Measurements from ENCODE around the gene GRIFIN.

GRIFIN gene

DNA sequence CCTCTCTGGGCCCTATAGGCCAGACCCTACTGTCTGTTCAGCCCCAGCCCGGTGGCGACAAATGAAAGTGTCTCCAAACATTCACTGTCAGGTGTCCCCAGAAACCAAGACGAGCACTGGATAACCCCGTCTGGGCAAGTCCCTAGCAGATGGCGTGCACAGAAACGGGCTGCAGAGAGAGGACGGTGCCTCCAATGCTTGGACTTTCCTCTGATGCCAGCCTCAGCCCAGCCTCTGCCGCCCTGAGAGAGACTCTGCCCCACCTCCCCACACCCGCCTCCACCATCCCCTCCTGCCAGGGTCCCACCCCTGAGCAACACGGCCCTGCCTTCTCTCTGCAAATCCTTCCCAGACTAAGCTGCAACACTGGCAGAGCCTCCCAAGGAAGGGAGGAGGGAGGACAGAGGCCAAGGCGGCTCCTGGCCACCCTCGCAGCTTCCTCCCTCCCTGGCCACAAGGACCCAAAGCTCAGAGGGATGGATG lies 36.0 kb upstream of the GRIFIN start:
- no peak for DNase-seq

DNA sequence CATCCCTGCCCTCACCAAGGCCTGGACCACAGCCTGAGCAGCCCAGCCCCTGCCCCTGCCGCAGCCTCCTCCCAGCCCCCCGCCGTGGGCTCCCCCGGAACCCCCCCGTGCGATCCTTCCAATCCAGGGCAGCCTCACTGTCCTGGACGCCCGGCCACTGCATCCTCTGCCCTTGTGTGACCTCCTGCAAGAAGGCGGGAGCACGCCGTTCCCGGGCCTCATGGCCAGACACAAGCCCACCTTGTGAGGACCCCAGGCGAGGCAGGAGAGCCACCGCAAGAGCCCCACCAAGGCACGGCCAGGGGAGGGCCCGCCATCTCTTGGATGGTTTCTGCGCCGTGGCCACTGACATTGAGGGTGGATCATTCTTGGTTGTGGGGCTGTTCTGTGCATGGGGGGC lies 35.6 kb upstream of the GRIFIN start:
- no peak for DNase-seq

DNA sequence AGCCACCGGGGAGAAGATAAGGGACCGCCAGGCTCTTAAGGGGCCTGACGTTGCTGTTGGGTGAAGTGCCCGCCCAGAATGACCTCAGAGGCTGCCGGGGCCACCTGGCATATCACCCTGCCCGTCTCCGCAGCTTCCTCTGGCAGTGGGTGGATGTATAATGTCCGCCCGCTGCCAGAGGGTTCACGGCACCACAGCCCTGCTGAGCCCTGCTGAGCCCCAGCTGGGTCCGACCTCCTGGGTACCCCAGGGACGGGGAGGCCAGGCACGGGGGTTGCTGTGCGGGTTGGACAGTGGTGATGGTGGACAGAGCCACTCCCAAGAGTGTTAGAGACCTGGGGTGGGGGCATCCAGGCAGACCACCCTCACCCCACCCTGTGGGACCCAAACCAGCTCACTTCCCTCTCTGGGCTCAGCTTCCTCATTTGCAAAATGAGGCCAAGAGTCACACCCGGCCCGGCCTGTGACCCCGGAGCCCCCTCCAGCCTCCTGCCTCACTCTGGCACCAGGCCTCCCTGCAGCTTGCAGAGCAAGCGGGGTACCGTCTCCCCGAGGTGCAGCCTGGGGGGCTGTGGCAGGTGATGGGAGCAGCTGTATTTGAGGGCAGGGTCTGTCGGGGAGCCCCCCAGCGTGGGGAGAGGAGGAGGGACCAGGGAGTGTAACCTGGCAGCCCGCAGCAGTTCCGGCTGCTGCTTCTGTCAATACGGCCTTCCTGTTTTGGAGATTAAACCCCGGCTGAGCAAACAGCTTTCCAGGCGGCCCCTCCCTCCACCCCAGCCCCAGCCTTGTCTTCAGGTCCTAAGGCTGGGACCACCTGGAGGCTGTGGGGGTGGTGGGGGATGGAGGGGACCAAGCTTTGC lies 34.9 kb upstream of the GRIFIN start:
- DNase-seq, result peak in 3 of 5 donors; percentile 48 to 79 (median 52)

DNA sequence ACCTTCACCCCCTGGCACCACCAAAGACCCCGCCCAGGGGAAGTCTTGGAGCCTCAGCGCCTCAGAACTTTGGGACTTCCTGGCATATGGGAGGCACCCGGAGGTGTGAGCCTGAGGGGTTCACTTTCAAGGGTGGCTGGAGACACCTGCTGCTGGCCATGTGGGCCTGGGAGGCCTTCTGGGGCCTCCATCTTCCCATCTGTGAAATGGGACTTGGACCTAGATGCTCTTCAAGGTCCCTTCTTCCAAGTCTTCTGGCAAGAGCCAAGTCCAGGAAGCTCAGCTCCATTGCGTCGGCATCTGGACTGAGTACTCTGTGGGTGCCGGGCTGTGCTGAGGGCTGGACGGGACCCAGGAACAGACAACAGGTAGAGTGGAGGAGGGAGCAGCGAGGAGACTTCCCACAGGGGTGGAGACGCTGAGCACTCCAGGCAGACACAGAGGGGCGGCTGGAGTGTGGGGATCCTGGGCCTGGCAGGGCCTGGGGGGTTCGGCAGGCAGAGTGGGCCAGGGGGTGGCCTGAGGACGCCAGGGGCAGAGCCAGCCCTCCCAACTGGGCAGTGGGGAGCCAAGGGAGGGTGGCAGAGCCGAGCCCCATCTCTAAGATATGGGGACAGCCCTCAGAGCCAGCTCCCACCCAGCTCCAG lies 34.1 kb upstream of the GRIFIN start:
- no peak for DNase-seq

DNA sequence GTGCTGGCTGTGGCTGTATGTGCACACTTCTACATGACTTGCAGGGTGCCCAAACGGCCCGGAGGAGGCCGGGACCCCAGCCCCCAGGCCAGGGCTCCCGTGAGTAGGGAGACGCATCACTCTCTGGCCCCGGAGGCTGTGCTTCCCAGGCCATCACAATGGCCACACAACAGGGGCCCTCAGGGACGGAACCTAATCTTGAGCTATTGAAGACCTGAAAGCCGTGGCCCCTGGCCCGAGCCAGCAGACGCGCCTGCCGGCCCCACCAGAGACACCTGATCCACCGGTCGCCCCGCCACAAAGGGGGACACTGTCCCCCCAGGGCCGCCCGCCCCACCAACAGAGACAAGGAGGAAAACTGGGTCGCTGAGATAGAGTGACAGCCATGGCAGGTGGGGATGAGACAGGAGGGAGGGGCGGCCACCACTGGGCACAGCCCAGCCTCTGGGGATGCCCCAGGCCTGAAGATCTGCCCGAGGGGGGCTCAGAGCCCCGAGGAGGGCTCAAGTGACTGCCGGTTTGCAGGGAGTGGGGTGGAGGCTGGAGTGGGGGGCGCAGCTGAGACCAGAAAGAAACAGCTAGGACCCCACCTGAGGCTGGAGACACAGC lies 33.2 kb upstream of the GRIFIN start:
- DNase-seq, result no peak

DNA sequence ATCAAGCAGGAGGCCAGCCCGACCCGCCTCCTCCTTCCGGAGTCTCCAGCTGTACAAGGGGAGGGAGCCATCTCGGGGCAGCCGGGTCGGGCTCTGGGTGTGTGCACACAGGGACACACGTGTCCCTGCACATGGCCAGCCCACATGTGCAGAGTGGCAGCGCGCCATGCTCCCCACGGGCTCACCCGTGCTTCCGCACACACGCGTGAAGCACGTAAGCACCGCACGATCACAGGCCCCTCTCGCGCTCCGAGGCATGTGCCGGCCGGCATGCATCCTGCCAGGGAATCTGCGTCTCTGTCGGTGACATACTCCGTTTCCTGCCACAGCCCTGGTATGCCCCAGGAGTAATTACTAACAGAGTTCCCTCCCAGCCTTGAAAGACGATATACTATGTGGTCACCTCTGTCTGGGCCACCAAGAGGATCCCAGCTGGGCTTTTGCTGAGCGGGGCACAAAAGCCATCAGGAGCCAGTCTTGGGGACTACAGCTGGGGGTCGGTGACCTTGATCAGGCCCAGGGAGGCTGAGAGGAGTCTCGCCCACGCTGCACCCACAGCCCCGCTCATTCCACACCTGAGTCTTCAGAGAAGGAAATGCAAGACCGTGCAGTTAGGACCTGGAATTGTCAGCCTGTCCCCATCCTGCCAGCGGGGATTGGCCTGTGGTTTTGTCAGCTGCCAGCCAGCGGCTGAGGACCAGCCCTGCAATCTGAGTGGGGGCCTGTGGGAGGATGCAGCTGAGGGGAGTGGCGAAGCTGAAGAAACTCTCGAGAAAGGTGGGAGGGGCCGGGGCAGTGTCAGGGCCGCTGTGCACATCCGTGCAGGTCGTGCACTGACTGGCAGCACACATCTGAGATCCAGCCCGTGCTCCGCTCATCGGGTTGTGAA lies 32.4 kb upstream of the GRIFIN start:
- peak; percentile 62 to 87 (median 77) for DNase-seq

DNA sequence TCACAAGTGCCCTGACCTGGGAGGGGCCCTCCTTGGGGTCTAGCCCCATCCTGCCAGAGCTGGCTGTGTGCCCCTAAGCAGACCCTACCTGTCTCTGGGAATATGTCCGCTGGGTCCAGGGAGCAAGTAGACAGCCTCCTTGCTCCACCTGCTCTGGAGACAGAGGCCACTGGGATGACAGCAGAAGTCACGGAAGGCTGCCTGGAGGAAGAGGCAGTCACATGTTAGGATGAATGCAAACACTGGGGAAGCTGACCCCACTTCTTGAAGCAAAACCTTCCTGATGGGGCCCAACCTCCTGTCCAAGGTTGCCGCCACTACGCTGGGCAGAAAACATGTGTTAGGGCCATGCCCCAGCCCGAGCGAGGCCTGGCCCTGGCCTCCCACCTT lies 31.7 kb upstream of the GRIFIN start:
- DNase-seq, result no peak

DNA sequence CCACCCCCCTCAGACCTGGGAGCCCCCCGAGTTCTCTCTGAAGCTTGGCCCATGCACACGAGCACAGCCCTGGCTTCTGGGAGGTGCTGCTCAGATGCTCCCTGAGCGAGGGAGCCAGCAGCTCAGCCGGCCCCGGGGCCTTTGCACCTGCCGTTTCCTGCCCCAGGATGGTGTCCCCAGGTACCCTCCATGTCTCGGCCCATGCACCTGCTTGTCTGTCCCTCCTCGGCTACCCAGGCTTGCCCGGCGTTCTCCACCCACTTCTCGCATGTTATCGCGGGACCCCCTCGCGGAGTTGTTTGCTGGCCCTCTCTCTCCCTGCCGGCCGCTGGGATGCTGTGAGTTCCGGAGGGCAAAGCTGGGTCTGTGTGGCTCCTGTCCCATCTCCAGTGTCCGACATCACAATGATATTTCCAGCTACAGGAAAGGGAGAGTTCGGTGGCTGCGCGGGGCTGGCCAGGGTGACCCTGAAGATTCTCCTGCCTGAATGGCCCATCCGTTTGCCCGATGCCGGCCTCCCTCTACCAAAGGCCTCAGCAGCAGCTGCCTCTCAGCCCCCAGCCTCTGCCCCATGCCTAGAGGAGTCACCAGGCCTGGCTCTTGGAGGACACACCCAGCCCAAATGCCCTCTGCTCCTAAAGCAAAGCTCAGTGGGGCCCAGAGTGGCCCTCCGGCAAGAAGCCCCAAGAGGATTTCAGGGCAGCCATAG lies 31.2 kb upstream of the GRIFIN start:
- no peak for DNase-seq

DNA sequence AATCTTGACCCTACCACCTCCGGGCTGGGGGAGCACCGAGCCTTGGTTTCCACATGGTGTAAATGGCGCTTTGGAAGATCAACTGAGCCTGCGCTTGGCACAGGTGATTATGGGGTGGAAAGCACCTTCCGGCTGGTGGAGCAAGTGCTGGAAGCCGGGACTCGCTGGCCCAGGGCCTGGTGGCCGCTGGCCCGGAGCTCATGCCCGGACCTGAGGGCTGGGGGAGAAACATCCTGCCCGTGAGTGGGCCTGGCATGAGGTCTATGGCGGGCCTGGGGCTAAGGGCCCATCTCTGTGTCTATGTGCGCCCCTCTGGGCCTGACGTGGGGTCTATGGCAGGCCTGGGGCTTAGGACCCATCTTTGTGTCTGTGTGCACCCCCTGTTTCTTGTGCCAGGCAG lies 29.2 kb upstream of the GRIFIN start:
- no peak for DNase-seq

DNA sequence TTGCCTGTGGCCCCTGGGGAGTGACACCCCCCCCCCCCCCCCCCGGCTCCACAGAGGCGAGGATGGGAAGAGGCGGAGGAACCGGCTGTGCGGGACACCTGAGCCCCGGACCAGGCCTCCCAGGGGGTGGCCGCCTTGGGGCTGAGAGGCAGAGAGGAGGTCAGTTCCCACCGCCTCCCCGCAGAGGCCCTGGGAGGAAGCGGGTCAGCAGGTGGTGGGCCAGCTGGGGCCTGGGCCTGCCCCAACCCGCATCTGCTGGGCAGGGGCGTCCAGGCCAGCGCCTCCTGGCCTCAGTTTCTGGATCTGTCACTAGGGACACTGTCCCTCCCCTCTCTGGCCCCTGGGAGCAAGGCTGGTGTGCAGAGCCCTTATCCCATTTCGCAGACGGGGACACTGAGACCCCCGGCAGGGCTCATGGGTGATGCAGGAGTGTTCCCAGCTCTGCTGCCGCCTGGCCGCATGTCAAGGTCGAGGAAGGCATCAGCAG lies 28.7 kb upstream of the GRIFIN start:
- DNase-seq, result no peak

DNA sequence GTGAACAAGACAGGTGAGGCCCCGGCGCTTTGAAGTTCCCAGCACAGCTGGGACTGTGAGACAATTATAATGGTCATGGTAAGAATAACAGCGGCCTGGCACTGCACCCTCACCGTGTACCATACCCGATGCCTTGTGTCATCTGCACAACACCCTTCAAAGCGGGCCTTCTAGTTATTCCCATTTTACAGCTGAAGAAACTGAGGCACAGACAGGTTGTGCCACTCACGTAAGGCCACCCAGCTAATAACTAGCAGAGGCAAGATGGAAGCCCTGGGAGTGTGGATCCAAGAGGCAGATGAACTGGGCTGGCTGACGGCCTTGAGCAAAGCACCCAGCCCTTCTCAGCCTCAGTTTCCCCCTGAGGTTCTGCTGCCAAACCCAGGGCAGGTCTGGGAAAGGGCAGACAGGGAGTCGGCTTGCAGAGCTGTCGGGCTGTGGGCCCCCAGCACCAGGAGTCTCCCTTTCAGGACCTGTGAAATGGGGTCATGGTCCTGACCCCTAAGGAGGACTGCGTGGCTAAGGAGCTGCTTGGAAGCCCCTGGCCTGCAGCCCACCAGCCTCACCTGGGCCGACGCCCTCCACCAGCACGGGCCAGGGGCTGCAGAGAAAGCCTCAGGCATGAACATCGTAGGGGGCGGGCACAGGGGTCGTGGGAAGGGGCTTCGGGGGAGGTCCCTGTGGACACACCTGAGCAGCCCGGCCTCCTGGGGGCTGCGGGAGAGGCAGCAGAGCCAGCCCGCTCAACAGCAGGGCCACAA lies 28.1 kb upstream of the GRIFIN start:
- no peak for DNase-seq

DNA sequence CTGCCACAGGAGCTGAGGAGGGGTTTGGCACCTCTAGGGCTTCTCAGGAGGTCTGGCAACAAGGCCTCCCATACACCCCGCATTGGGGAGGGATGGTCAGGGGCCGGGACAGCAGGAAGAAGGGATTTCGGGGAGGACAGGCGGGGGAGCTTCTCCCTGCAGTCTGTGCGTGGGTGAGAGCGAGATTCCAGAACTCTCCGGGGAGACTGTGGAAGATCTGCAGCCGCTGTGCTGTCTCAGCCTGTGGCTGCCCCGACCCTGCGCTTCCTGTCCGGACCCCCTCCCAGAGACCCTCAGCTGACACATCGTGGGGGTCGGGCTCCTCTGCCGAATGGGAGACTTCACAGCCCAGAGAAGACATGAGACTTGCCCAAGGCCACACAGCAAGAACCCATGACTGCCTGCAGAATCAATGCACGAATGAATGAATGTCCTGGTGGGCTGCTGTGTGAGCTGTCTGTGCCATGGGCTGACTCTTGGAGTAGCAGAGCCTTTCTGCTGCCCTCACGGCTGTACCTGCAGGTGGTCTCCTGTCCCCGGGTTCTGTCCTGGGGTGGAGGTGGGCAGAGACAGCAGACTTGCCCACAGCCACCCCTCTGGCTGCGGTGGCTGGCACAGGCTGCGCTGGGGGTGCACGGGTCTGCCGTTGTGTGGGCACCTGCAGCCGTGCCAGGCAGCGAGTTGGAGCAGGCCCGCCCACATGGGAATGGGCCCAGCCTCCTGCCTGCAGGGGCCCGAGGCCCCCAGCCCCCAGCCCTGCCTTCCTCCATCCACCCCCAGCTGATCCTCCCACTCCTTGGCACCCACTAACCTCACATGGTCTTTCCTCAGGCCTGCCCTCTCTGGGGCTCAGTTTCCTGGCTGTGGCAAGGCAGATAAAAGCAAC lies 27.1 kb upstream of the GRIFIN start:
- DNase-seq, result no peak

DNA sequence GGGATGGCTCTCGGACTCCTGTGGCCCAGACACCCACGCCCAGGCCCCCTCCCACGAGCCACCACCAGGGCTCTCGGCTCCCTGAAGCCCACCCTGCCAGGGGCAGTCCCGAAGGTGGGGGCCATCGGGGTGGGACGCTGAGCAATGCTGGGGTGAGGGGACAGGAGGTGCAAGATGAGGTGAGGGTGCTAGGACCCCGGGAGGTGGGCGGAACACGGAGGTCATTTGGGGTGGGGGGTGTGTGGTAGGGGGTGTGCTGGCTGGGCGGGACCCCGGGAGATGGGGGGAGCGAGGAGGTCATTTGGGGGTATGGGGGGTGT lies 26.4 kb upstream of the GRIFIN start:
- no peak for DNase-seq

DNA sequence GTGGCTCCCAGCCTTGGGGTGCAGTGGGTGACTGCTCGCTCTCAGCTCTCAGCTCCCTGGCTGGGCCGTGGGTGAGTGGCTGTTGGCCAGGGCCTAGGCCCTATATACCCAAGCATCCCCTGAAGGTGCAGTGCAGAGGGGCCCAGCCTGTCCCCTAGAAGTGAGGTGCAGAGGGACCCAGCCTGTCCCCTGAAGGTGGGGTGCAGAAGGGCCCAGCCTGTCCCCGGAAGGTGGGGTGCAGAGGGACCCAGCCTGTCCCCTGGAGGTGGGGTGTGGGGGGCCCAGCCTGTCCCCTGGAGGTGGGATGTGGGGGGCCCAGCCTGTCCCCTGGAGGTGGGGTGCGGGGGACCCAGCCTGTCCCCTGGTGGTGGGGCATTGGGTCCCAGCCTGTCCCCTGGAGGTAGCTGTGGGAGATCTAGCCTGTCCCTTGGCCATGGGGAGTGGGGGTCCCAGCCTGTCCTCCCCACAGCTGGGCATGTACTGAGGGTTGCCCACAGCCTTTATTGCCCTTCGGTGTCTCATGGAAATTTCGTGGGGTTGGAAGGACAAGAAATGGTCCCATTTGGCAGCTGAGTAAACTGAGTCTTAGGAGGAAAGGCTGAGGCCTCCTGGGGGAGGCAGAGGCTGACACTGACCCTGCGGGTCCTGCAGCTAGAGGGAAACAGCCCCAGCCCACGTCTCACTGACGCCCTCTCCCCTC lies 25.9 kb upstream of the GRIFIN start:
- DNase-seq, result no peak

DNA sequence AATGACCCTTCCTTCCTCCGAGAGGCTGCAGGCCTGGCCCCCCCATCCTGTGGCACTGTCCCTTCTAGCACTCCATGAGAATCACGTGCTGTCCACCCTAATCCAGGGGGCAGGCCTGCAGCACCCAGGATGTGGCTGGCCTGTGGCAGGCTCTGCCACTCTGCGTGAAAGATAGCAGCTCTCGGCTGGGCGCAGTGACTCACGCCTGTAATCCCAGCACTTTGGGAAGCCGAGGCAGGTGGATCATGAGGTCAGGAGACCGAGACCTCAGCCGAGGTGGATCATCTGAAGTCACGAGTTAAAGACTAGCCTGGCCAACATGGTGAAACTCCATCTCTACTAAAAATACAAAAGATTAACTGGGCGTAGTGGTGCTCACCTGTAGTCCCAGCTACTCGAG lies 24.5 kb upstream of the GRIFIN start:
- no peak for DNase-seq

DNA sequence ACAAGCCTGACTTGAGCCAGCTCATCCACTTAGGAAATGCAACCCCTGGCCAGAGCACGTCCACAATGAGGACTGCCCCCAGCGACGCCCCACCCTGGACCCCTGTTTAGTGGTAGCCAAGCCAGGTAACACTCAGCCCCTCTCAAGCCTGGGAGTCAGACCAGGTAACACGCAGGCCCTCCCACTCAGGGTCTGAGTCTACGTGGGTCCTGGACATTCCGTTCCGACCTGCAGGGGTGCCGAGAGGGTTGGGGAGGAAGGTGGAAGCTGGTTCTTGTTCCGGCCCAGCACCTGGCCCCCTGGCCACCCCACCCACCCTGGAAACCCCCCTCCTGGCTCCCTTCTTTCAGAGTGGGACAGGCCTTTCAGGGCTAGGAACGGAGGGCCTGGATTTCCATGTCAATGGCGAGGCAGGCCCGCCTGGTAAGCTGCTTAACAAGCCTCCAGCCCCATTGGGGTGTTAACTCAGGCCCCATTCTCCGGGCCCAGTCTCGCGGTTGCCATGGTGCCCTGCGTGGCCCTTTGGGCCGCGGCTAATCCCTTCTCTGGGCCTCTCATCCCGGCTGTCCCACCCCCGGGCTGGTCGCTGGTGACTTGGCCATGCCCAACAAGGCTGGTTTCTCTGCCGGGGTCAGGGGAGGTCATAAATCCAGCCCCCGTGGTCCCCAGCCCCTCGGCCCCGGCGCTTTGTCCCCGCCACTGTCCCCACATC lies 23.7 kb upstream of the GRIFIN start:
- no peak for DNase-seq

DNA sequence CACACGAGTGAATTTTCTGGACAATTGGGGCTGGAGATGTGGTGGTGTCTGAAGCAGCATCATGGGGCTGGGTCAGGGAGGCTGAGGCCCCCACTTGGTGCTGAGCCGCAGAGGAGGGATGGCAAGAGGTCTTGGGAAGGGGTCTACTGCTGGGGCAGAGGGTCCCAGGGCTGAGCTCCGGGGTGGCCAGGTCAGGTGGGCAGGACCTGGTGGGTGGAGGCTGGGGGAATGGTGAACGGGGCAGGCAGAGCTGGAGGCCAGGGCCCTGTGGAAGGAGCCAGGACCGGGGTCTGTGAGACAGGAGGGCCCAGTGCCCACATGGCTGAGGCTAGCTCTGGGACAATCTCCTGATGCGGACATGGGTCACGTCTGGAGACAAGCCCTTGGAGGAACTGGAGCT lies 23.0 kb upstream of the GRIFIN start:
- no peak for DNase-seq

DNA sequence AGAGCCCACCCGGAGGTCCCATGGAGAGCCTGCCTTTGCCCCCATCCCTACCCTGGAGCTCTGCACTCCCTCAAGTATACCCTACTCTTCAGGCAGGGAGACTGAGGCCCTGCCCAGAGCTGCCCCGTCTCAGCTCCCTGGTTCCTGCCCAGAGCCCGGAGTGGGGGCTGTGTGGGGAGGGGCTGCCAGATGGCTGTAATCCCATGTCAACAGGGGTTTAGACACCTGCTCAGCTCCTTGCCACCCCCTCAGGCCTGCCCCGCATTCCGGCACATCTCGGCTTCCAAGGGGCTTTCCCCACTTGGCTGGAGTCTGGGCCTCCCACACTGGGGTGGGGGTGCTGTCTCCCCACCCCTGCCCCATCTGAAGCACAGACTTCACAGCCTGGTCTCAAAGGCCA lies 22.5 kb upstream of the GRIFIN start:
- DNase-seq, result no peak
